C1 segment of cervical spinal cord (tissue), 14 donors: ENCODE results near the gene FRY.
A peak's percentile ranks its signal among the peaks of the same experiment; 100 is the strongest.

Source experiments
- DNase-seq, 14 donors: peaks; one replicate each; lab custom pipeline; 2025; lab: John Stamatoyannopoulos, UW

FRY gene

GRCh38 chr13:32173881-32174280 lies 142.3 kb downstream of the FRY start:
- no peak for DNase-seq

- DNase-seq, result no peak
These were observed 142.8 kb downstream of the FRY start for GRCh38 chr13:32174366-32174765.

- DNase-seq, result no peak
These were observed 143.7 kb downstream of the FRY start for GRCh38 chr13:32175307-32175706.

- DNase-seq, result no peak
These were observed 144.4 kb downstream of the FRY start for GRCh38 chr13:32175943-32176342.

GRCh38 chr13:32176696-32177095 lies 145.1 kb downstream of the FRY start:
- DNase-seq, result no peak

GRCh38 chr13:32178763-32179162 lies 147.2 kb downstream of the FRY start:
- no peak for DNase-seq

- DNase-seq, result no peak
These were observed 148.1 kb downstream of the FRY start for GRCh38 chr13:32179708-32180107.

GRCh38 chr13:32187651-32188050 lies 156.1 kb downstream of the FRY start:
- no peak for DNase-seq

GRCh38 chr13:32191452-32191998 lies 160.0 kb downstream of the FRY start:
- DNase-seq, result no peak

GRCh38 chr13:32195713-32196112 lies 164.1 kb downstream of the FRY start:
- no peak for DNase-seq

- no peak for DNase-seq
These were observed 167.6 kb downstream of the FRY start for GRCh38 chr13:32199168-32199567.

GRCh38 chr13:32200741-32201140 lies 169.2 kb downstream of the FRY start:
- DNase-seq, result peak in 1 of 14 donors; percentile 2

GRCh38 chr13:32201809-32202208 lies 170.2 kb downstream of the FRY start:
- DNase-seq, result no peak

GRCh38 chr13:32202268-32202667 lies 170.7 kb downstream of the FRY start:
- no peak for DNase-seq

GRCh38 chr13:32203221-32203620 lies 171.6 kb downstream of the FRY start:
- DNase-seq, result no peak

GRCh38 chr13:32203736-32204135 lies 172.2 kb downstream of the FRY start:
- DNase-seq, result no peak

GRCh38 chr13:32205431-32206096 lies 174.0 kb downstream of the FRY start:
- DNase-seq, result no peak

- DNase-seq, result no peak
These were observed 174.6 kb downstream of the FRY start for GRCh38 chr13:32206097-32206740.

GRCh38 chr13:32208860-32209259 lies 177.3 kb downstream of the FRY start:
- DNase-seq, result no peak

GRCh38 chr13:32209652-32210051 lies 178.1 kb downstream of the FRY start:
- no peak for DNase-seq

GRCh38 chr13:32210101-32210500 lies 178.5 kb downstream of the FRY start:
- DNase-seq, result no peak

GRCh38 chr13:32211813-32212212 lies 180.2 kb downstream of the FRY start:
- no peak for DNase-seq

GRCh38 chr13:32212421-32212820 lies 180.8 kb downstream of the FRY start:
- DNase-seq, result no peak
